Neural progenitor cell (in vitro differentiated cells): ENCODE measurements around the gene LRRC8D. TPM values are rescaled to one million over a fixed set of nuclear protein-coding genes. Genes with fewer than 3 reads are reported as not detected.

ENCODE experiments used
- DNase-seq: peaks from one replicate; pipeline ENCODE4 v3.0.0-alpha.2; 2016; ENCODE audit warnings: low spot score
- H2AFZ ChIP-seq: fragments of 200-600 bp; sonication (generic); replicated peaks from 2 replicates; pipeline ENCODE4 v1.6.1; 2016; ENCODE audit warnings: antibody characterized with exemption
- H3F3A ChIP-seq: fragments of 200-600 bp; sonication (generic); 2 replicates; pipeline ENCODE4 v1.6.1; 2016; ENCODE audit warnings: antibody characterized with exemption, low read depth
- H3K27ac ChIP-seq: fragments of 200-600 bp; sonication (generic); 2 replicates; pipeline ENCODE4 v1.5.1; 2016; ENCODE audit warnings: mild to moderate bottlenecking
- H3K27me3 ChIP-seq: fragments of 200-600 bp; sonication (generic); 2 replicates; pipeline ENCODE4 v1.6.1; 2016; ENCODE audit warnings: mild to moderate bottlenecking, moderate library complexity
- H3K36me3 ChIP-seq: fragments of 200-600 bp; sonication (generic); 2 replicates; pipeline ENCODE4 v1.5.1; 2016
- H3K4me1 ChIP-seq: fragments of 200-600 bp; sonication (generic); 2 replicates; pipeline ENCODE4 v1.6.1; 2016; ENCODE audit warnings: mixed run types
- H3K4me2 ChIP-seq: fragments of 200-600 bp; sonication (generic); 2 replicates; pipeline ENCODE4 v1.6.1; 2016
- H3K4me3 ChIP-seq: fragments of 200-600 bp; sonication (generic); 2 replicates; pipeline ENCODE4 v1.5.1; 2016
- H3K79me2 ChIP-seq: fragments of 200-600 bp; sonication (generic); 2 replicates; pipeline ENCODE4 v1.6.1; 2016; ENCODE audit warnings: low read depth
- H3K9ac ChIP-seq: fragments of 200-600 bp; sonication (generic); 2 replicates; pipeline ENCODE4 v1.6.1; 2016
- H3K9me3 ChIP-seq: fragments of 200-600 bp; sonication (generic); 2 replicates; pipeline ENCODE4 v1.5.1; 2016; ENCODE audit warnings: low read depth
- H4K20me1 ChIP-seq: fragments of 200-600 bp; sonication (generic); 2 replicates; pipeline ENCODE4 v1.6.1; 2016; ENCODE audit warnings: low read depth
- H3K27ac Mint-ChIP-seq: 3 replicates; pipeline ENCODE4 v1.8.0; 2021; ENCODE audit warnings: mixed read lengths
- H3K27me3 Mint-ChIP-seq: 2 replicates; pipeline ENCODE4 v1.8.0; 2022; ENCODE audit warnings: low read depth, mild to moderate bottlenecking, inconsistent platforms, moderate library complexity, mixed read lengths; ENCODE audit not compliant: insufficient read depth
- H3K36me3 Mint-ChIP-seq: 3 replicates; pipeline ENCODE4 v1.8.0; 2021; ENCODE audit warnings: mixed read lengths
- H3K4me1 Mint-ChIP-seq: 3 replicates; pipeline ENCODE4 v1.8.0; 2021; ENCODE audit warnings: mixed read lengths
- H3K4me3 Mint-ChIP-seq: 3 replicates; pipeline ENCODE4 v1.8.0; 2021; ENCODE audit warnings: mild to moderate bottlenecking, moderate library complexity, mixed read lengths
- H3K9me3 Mint-ChIP-seq: 3 replicates; pipeline ENCODE4 v1.8.0; 2020; ENCODE audit warnings: mixed read lengths
- CTCF ChIP-seq: fragments of 200-600 bp; sonication (generic); IDR thresholded peaks from 2 replicates; pipeline ENCODE4 v1.5.1; 2017; ENCODE audit warnings: antibody characterized with exemption, mild to moderate bottlenecking
- EZH2 ChIP-seq: fragments of 200-600 bp; sonication (generic); IDR thresholded peaks from 2 replicates; pipeline ENCODE4 v1.6.1; 2017; ENCODE audit warnings: antibody characterized with exemption, mild to moderate bottlenecking, moderate library complexity
- EZH2phosphoT487 ChIP-seq: fragments of 200-600 bp; sonication (generic); IDR thresholded peaks from 2 replicates; pipeline ENCODE4 v1.6.1; 2017; ENCODE audit warnings: antibody characterized with exemption
- total RNA-seq: library from RNA; depleted of rRNA; stranded (reverse); fragments of >200 nt; gene quantifications from 2 replicates; pipeline ENCODE4 v1.2.3, GENCODE V29; 2015; ENCODE audit warnings: low replicate concordance

The LRRC8D gene
- total RNA-seq, 1 donor from 2014 or later, result 55.7 TPM

- no peak overlapping the region for H3K4me2 ChIP-seq
Measured at GRCh38 chr1:89870998-89871397, 50.2 kb downstream of the LRRC8D start.

GRCh38 chr1:89871768-89872473 is 51.1 kb downstream of the LRRC8D start:
- TF ChIP-seq CTCF (no peak), EZH2 (no peak), EZH2phosphoT487 (no peak)
- H3K27ac ChIP-seq, result no peak overlapping the region
- no peak overlapping the region for H3K4me2 ChIP-seq
- H3K4me3 Mint-ChIP-seq, result no peak overlapping the region
- H3K36me3 Mint-ChIP-seq, result peaks cover 24% of the 10 kb centered on the region
- no peaks in the 10 kb centered on the region for H3K4me1 ChIP-seq
- peaks cover 52% of the 10 kb centered on the region for H3K79me2 ChIP-seq
- H2AFZ ChIP-seq, result no peak overlapping the region
- H4K20me1 ChIP-seq, result peaks cover 41% of the 10 kb centered on the region
- no peaks in the 10 kb centered on the region for H3K27me3 Mint-ChIP-seq
- H3K4me3 ChIP-seq, result no peak overlapping the region
- DNase-seq, result no peak
- peaks cover 3% of the 10 kb centered on the region for H3K9me3 Mint-ChIP-seq
- no peak overlapping the region for H3K27ac Mint-ChIP-seq
- no peak overlapping the region for H3K9ac ChIP-seq
- peaks cover 12% of the 10 kb centered on the region for H3K4me1 Mint-ChIP-seq
- peaks cover 4% of the 10 kb centered on the region for H3K36me3 ChIP-seq
- H3K9me3 ChIP-seq, result no peaks in the 10 kb centered on the region
- H3K27me3 ChIP-seq, result no peaks in the 10 kb centered on the region
- H3F3A ChIP-seq, result no peaks in the 10 kb centered on the region

More at GRCh38 chr1:89870998-89871397, 50.2 kb downstream of the LRRC8D start:
- no peaks in the 10 kb centered on the region for H3K27me3 Mint-ChIP-seq
- no peak for TF ChIP-seq CTCF
- no peak for TF ChIP-seq EZH2phosphoT487
- TF ChIP-seq EZH2, result no peak
- H3K9me3 ChIP-seq, result no peaks in the 10 kb centered on the region
- H3F3A ChIP-seq, result no peaks in the 10 kb centered on the region
- H3K4me3 Mint-ChIP-seq, result no peak overlapping the region
- H3K4me1 Mint-ChIP-seq, result peaks cover 18% of the 10 kb centered on the region
- peaks cover 42% of the 10 kb centered on the region for H4K20me1 ChIP-seq
- H3K4me3 ChIP-seq, result no peak overlapping the region
- no peaks in the 10 kb centered on the region for H3K27me3 ChIP-seq
- peaks cover 4% of the 10 kb centered on the region for H3K36me3 ChIP-seq
- peaks cover 3% of the 10 kb centered on the region for H3K9me3 Mint-ChIP-seq
- peaks cover 48% of the 10 kb centered on the region for H3K79me2 ChIP-seq
- H3K27ac Mint-ChIP-seq, result no peak overlapping the region
- H3K4me1 ChIP-seq, result peaks cover 7% of the 10 kb centered on the region
- no peak for DNase-seq
- no peak overlapping the region for H3K27ac ChIP-seq
- H3K36me3 Mint-ChIP-seq, result peaks cover 24% of the 10 kb centered on the region
- no peak overlapping the region for H3K9ac ChIP-seq
- no peak overlapping the region for H2AFZ ChIP-seq

- peaks cover 24% of the 10 kb centered on the region for H3K36me3 Mint-ChIP-seq
Measured at GRCh38 chr1:89872567-89872966, 51.7 kb downstream of the LRRC8D start.

More at GRCh38 chr1:89872567-89872966, 51.7 kb downstream of the LRRC8D start:
- Mint-ChIP-seq H3K27ac (no peak overlapping the region), H3K4me1 (peaks cover 12% of the 10 kb centered on the region), H3K27me3 (no peaks in the 10 kb centered on the region), H3K4me3 (no peak overlapping the region), H3K9me3 (peaks cover 3% of the 10 kb centered on the region)
- DNase-seq, result no peak
- Histone ChIP-seq H3K4me3 (no peak overlapping the region), H2AFZ (no peak overlapping the region), H3K79me2 (peaks cover 58% of the 10 kb centered on the region), H4K20me1 (peaks cover 44% of the 10 kb centered on the region), H3K36me3 (peaks cover 4% of the 10 kb centered on the region), H3K4me1 (no peaks in the 10 kb centered on the region), H3F3A (no peaks in the 10 kb centered on the region), H3K9me3 (no peaks in the 10 kb centered on the region), H3K27me3 (no peaks in the 10 kb centered on the region), H3K27ac (no peak overlapping the region), H3K9ac (no peak overlapping the region), H3K4me2 (no peak overlapping the region)
- no peak for TF ChIP-seq EZH2
- no peak for TF ChIP-seq EZH2phosphoT487
- no peak for TF ChIP-seq CTCF
